ENCODE measurements around the gene TTL. TPM values are rescaled to one million over a fixed set of nuclear protein-coding genes. Genes with fewer than 3 reads are reported as not detected.

The TTL gene
- total RNA-seq: 14.4 and 25.2 TPM in 2 replicates

DNA sequence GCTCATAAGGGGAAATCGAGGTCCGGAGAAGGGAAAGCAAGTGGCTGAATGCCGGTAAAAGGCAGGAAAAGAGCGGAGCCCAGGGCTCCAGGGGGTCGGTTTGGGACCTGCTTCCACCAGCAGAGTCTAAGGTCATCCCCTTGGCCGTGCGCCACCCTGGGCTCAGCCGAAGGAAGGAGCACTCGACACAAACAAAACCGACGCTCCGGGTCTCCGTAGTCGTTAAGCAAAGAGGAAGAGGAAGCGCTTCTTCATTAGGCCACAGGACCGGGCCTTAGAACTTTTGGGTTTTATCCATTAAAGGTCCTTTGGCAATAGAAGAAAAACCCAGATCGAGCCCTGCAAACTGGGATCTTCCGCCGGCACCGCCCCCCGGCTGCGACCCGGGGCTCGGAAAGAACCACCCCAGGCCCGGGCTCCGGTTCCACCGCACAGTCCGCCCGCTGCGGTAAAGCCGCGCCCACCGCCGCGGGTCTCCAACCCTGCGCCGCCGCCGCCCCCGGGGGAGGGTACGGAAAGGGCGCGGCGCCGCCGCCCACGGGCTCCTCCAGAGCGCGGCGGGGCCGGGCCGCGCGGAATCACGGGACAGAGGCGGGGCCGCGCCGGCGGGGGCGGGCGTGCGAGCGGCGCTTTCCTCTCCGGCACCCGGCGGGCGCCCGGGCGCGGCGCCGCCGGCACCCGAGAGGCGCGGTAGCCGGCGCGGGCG lies at the start of gene TTL:
TSS of gene TTL (plus strand) at position 629 of the 706 bp plus-strand sequence. CDS start 189 bp downstream, outside the sequence.

GRCh38 chr2:112433480-112433879 lies 48.5 kb upstream of the TTL start, which contains the start of gene RGPD8:
Gene RGPD8, minus strand, starts transcription at chr2:112433645. Its CDS starts 192 bp downstream, at chr2:112433453.

GRCh38 chr2:112542123-112542983 lies 60.4 kb downstream of the TTL start, which contains the start of gene POLR1B:
Gene POLR1B, plus strand, starts transcription at chr2:112542465. Its CDS starts 30 bp downstream, at chr2:112542495.

GRCh38 chr2:112584134-112584890 lies 102.4 kb downstream of the TTL start, which contains the start of gene CHCHD5:
Gene CHCHD5, plus strand, starts transcription at chr2:112584609. Its CDS starts 39 bp downstream, at chr2:112584648.

Other genes starting within 250 kb of the TTL start
- 1.8 and 3.4 TPM in 2 replicates for gene ZC3H8, start 227.1 kb upstream of the TTL start, total RNA-seq
- 3.1 and 3.4 TPM in 2 replicates for gene ZC3H6, start 206.6 kb upstream of the TTL start, total RNA-seq
- gene RGPD8, start 48.5 kb upstream of the TTL start, total RNA-seq: 9.2 and 11.1 TPM in 2 replicates
- gene POLR1B, start 60.3 kb downstream of the TTL start, total RNA-seq: 9.7 and 11.5 TPM in 2 replicates
- gene CHCHD5, start 102.5 kb downstream of the TTL start, total RNA-seq: 12.0 and 14.2 TPM in 2 replicates
- gene SLC20A1, start 163.8 kb downstream of the TTL start, total RNA-seq: 28.2 and 42.7 TPM in 2 replicates
- gene NT5DC4, start 238.9 kb downstream of the TTL start, total RNA-seq: not detected in 2 replicates

All from smooth muscle cell of bladder (primary cell).